HG02763 (cell line): Measurements from ENCODE around the gene BCKDHA.
A peak's percentile ranks its signal among the peaks of the same experiment; 100 is the strongest.
"Not testable (repeated sequence)": the region's sequence is repeated elsewhere in the genome, so short reads cannot be mapped to it uniquely, and the experiment has no call there.

Source experiments
- ATAC-seq: cut with Tn5 transposase; IDR thresholded peaks from one replicate; pipeline ENCODE4 v1.9.1; 2021; ENCODE audit warnings: mild to moderate bottlenecking, moderate library complexity; ENCODE audit not compliant: unreplicated experiment

BCKDHA gene

GRCh38 chr19:41364524-41365391 is 32.9 kb upstream of the BCKDHA start:
- ATAC-seq, result peak; percentile 1

GRCh38 chr19:41366089-41366488 is 31.5 kb upstream of the BCKDHA start:
- no peak for ATAC-seq

GRCh38 chr19:41367848-41368301 is 29.7 kb upstream of the BCKDHA start:
- ATAC-seq, result no peak

GRCh38 chr19:41369769-41370168 is 27.8 kb upstream of the BCKDHA start:
- ATAC-seq, result no peak

- not testable (repeated sequence) for ATAC-seq
Measured at GRCh38 chr19:41371119-41371518, 26.5 kb upstream of the BCKDHA start.

- ATAC-seq, result no peak
Measured at GRCh38 chr19:41371541-41371940, 26.1 kb upstream of the BCKDHA start.

- no peak for ATAC-seq
Measured at GRCh38 chr19:41372501-41372900, 25.1 kb upstream of the BCKDHA start.

- no peak for ATAC-seq
Measured at GRCh38 chr19:41373993-41374392, 23.6 kb upstream of the BCKDHA start.

GRCh38 chr19:41376241-41376997 is 21.2 kb upstream of the BCKDHA start, which contains the start of gene TMEM91:
TMEM91 (plus strand) TSS chr19:41376533; CDS start chr19:41378310, 1,777 bp downstream.
- no peak for ATAC-seq

GRCh38 chr19:41376998-41377365 is 20.6 kb upstream of the BCKDHA start:
- ATAC-seq, result no peak

- no peak for ATAC-seq
Measured at GRCh38 chr19:41377977-41378709, 19.5 kb upstream of the BCKDHA start.

- not testable (repeated sequence) for ATAC-seq
Measured at GRCh38 chr19:41381536-41381935, 16.1 kb upstream of the BCKDHA start.

- ATAC-seq, result no peak
Measured at GRCh38 chr19:41384351-41384750, 13.3 kb upstream of the BCKDHA start.

- no peak for ATAC-seq
Measured at GRCh38 chr19:41386442-41386841, 11.2 kb upstream of the BCKDHA start.

- no peak for ATAC-seq
Measured at GRCh38 chr19:41391618-41392017, 6.0 kb upstream of the BCKDHA start.

GRCh38 chr19:41392775-41393174 is 4.8 kb upstream of the BCKDHA start:
- ATAC-seq, result no peak

- ATAC-seq, result no peak
Measured at GRCh38 chr19:41395355-41395754, 2.3 kb upstream of the BCKDHA start.

GRCh38 chr19:41398050-41398418 is 416 bp downstream of the BCKDHA start:
- no peak for ATAC-seq

GRCh38 chr19:41398598-41398997 is 980 bp downstream of the BCKDHA start:
- ATAC-seq, result no peak

GRCh38 chr19:41399091-41399490 is 1.5 kb downstream of the BCKDHA start:
- no peak for ATAC-seq

GRCh38 chr19:41399525-41399924 is 1.9 kb downstream of the BCKDHA start:
- no peak for ATAC-seq
